HepG2 (cell line): ENCODE results near the gene PIEZO2. TPM values are rescaled to one million over a fixed set of nuclear protein-coding genes. Genes with fewer than 3 reads are reported as not detected.

Experiments used
- BRCA1 ChIP-seq: sonication (generic); formaldehyde crosslinking; IDR thresholded peaks from 2 replicates; pipeline ENCODE4 v1.4.0; 2020; ENCODE audit warnings: missing genetic modification reagents
- CCAR2 ChIP-seq: fragments of 200-400 bp; formaldehyde crosslinking; optimal IDR thresholded peaks from 2 replicates; pipeline ENCODE3; 2018; ENCODE audit warnings: low read depth, mild to moderate bottlenecking, low read length, moderate library complexity
- ELF3 ChIP-seq: IDR thresholded peaks from 2 replicates; pipeline ENCODE4 v1.6.1; 2016; ENCODE audit warnings: missing genetic modification reagents, missing compliant biosample characterization
- SP4 ChIP-seq: sonication (generic); formaldehyde crosslinking; IDR thresholded peaks from 2 replicates; pipeline ENCODE4 v1.8.1; 2023; ENCODE audit warnings: mild to moderate bottlenecking, missing genetic modification reagents
- SRSF1 ChIP-seq: fragments of 200-400 bp; formaldehyde crosslinking; optimal IDR thresholded peaks from 2 replicates; pipeline ENCODE3; 2017; ENCODE audit warnings: mild to moderate bottlenecking, low read depth, low read length, moderate library complexity
- TFAP4 ChIP-seq: sonication (generic); IDR thresholded peaks from 2 replicates; pipeline ENCODE4 v1.6.1; 2016; ENCODE audit warnings: low read depth, borderline replicate concordance
- THAP8 ChIP-seq: sonication (generic); formaldehyde crosslinking; IDR thresholded peaks from 2 replicates; pipeline ENCODE4 v1.5.1; 2020; ENCODE audit warnings: missing genetic modification reagents, mild to moderate bottlenecking, borderline replicate concordance
- ZGPAT ChIP-seq: IDR thresholded peaks from 2 replicates; pipeline ENCODE4 v1.6.1; 2016; ENCODE audit warnings: mild to moderate bottlenecking
- ZIK1 ChIP-seq: sonication (generic); formaldehyde crosslinking; IDR thresholded peaks from 2 replicates; pipeline ENCODE4 v1.5.0; 2020; ENCODE audit warnings: mild to moderate bottlenecking, low read depth, missing genetic modification reagents, borderline replicate concordance
- ZNF230 ChIP-seq: sonication (generic); formaldehyde crosslinking; IDR thresholded peaks from 2 replicates; pipeline ENCODE4 v1.4.0; 2020; ENCODE audit warnings: mild to moderate bottlenecking, missing genetic modification reagents
- ZNF580 ChIP-seq: IDR thresholded peaks from 2 replicates; pipeline ENCODE4 v1.6.1; 2016; ENCODE audit warnings: low read depth, borderline replicate concordance
- ZNF605 ChIP-seq: sonication (generic); formaldehyde crosslinking; IDR thresholded peaks from 2 replicates; pipeline ENCODE4 v1.8.0; 2022; ENCODE audit warnings: mild to moderate bottlenecking, missing genetic modification reagents
- ZNF670 ChIP-seq: sonication (generic); formaldehyde crosslinking; IDR thresholded peaks from 2 replicates; pipeline ENCODE4 v1.8.0; 2022; ENCODE audit warnings: mild to moderate bottlenecking, missing genetic modification reagents, borderline replicate concordance
- polyA plus RNA-seq, 8 experiments: library from polyadenylated mRNA; depleted of rRNA in 3 of 8; stranded (reverse) in 7 of 8; unstranded in 1 of 8; fragments of >200 nt; fragmentation: Illumina TruSeq in 4 of 8; extraction: Trizol in 4 of 8; gene quantifications; 2 replicates each; pipeline versions ENCODE4 v1.2.1 to v1.2.3, GENCODE V29; 2011 to 2016; ENCODE audit warnings: low read depth in 4 of 8, missing spikeins in 1 of 8, mixed read lengths in 1 of 8; ENCODE audit not compliant: insufficient read depth in 1 of 8
- total RNA-seq, 5 experiments: library from RNA; depleted of rRNA; stranded (reverse); fragments of >200 nt; fragmentation: Illumina TruSeq; extraction: Trizol; gene quantifications; 2 replicates each; pipeline ENCODE4 v1.2.3, GENCODE V29; 2016; ENCODE audit warnings: low read depth in 1 of 5
- TF ChIP-seq, protein P1 (sequence below): IDR thresholded peaks from 2 replicates; pipeline ENCODE4 v1.6.1; 2012; ENCODE audit warnings: low read length, improper control_type of control experiment
- TF ChIP-seq, protein P2 (sequence below): IDR thresholded peaks from 2 replicates; pipeline ENCODE4 v1.6.1; 2016; ENCODE audit warnings: control low read depth
- TF ChIP-seq, protein P3 (sequence below): sonication (generic); formaldehyde crosslinking; IDR thresholded peaks from 2 replicates; pipeline ENCODE4 v1.8.1; 2023; ENCODE audit warnings: mild to moderate bottlenecking, missing genetic modification reagents
- TF ChIP-seq, protein P4 (sequence below): sonication (generic); formaldehyde crosslinking; IDR thresholded peaks from 2 replicates; pipeline ENCODE4; 2020; ENCODE audit warnings: missing genetic modification reagents, mild to moderate bottlenecking, borderline replicate concordance

Gene PIEZO2
- total and polyA plus RNA-seq, 2 of the 13 experiments (the other 11 are each of a cell fraction or from before 2014, with no cell fraction given): 15.2 to 27.2 TPM

GRCh38 chr18:11005528-11005927, 143.8 kb downstream of the PIEZO2 start (continued):
- TF ChIP-seq, protein P1, sequence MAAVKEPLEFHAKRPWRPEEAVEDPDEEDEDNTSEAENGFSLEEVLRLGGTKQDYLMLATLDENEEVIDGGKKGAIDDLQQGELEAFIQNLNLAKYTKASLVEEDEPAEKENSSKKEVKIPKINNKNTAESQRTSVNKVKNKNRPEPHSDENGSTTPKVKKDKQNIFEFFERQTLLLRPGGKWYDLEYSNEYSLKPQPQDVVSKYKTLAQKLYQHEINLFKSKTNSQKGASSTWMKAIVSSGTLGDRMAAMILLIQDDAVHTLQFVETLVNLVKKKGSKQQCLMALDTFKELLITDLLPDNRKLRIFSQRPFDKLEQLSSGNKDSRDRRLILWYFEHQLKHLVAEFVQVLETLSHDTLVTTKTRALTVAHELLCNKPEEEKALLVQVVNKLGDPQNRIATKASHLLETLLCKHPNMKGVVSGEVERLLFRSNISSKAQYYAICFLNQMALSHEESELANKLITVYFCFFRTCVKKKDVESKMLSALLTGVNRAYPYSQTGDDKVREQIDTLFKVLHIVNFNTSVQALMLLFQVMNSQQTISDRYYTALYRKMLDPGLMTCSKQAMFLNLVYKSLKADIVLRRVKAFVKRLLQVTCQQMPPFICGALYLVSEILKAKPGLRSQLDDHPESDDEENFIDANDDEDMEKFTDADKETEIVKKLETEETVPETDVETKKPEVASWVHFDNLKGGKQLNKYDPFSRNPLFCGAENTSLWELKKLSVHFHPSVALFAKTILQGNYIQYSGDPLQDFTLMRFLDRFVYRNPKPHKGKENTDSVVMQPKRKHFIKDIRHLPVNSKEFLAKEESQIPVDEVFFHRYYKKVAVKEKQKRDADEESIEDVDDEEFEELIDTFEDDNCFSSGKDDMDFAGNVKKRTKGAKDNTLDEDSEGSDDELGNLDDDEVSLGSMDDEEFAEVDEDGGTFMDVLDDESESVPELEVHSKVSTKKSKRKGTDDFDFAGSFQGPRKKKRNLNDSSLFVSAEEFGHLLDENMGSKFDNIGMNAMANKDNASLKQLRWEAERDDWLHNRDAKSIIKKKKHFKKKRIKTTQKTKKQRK: no peak
- TF ChIP-seq, protein P2, sequence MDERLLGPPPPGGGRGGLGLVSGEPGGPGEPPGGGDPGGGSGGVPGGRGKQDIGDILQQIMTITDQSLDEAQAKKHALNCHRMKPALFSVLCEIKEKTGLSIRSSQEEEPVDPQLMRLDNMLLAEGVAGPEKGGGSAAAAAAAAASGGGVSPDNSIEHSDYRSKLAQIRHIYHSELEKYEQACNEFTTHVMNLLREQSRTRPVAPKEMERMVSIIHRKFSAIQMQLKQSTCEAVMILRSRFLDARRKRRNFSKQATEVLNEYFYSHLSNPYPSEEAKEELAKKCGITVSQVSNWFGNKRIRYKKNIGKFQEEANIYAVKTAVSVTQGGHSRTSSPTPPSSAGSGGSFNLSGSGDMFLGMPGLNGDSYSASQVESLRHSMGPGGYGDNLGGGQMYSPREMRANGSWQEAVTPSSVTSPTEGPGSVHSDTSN (CRISPR knock-in tag): no peak
- TF ChIP-seq, protein P3, sequence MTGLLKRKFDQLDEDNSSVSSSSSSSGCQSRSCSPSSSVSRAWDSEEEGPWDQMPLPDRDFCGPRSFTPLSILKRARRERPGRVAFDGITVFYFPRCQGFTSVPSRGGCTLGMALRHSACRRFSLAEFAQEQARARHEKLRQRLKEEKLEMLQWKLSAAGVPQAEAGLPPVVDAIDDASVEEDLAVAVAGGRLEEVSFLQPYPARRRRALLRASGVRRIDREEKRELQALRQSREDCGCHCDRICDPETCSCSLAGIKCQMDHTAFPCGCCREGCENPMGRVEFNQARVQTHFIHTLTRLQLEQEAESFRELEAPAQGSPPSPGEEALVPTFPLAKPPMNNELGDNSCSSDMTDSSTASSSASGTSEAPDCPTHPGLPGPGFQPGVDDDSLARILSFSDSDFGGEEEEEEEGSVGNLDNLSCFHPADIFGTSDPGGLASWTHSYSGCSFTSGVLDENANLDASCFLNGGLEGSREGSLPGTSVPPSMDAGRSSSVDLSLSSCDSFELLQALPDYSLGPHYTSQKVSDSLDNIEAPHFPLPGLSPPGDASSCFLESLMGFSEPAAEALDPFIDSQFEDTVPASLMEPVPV (CRISPR knock-in tag): no peak
- TF ChIP-seq ZNF605 (CRISPR knock-in tag) (no peak), THAP8 (no peak), ZNF670 (CRISPR knock-in tag) (no peak; the same call in 1 of the 2 replicates), BRCA1 (CRISPR knock-in tag) (no peak), ZNF230 (CRISPR knock-in tag) (no peak), SRSF1 (no peak), CCAR2 (no peak), ZNF580 (CRISPR knock-in tag) (peak; percentile 89; the same call in 1 of the 2 replicates), TFAP4 (peak; percentile 89), ELF3 (peak; percentile 89), SP4 (CRISPR knock-in tag) (no peak), ZIK1 (CRISPR knock-in tag) (0 out of 2 replicates have a peak, but pooled peaks have one; percentile 49), ZGPAT (CRISPR knock-in tag) (peak; percentile 95)
- TF ChIP-seq, protein P4, sequence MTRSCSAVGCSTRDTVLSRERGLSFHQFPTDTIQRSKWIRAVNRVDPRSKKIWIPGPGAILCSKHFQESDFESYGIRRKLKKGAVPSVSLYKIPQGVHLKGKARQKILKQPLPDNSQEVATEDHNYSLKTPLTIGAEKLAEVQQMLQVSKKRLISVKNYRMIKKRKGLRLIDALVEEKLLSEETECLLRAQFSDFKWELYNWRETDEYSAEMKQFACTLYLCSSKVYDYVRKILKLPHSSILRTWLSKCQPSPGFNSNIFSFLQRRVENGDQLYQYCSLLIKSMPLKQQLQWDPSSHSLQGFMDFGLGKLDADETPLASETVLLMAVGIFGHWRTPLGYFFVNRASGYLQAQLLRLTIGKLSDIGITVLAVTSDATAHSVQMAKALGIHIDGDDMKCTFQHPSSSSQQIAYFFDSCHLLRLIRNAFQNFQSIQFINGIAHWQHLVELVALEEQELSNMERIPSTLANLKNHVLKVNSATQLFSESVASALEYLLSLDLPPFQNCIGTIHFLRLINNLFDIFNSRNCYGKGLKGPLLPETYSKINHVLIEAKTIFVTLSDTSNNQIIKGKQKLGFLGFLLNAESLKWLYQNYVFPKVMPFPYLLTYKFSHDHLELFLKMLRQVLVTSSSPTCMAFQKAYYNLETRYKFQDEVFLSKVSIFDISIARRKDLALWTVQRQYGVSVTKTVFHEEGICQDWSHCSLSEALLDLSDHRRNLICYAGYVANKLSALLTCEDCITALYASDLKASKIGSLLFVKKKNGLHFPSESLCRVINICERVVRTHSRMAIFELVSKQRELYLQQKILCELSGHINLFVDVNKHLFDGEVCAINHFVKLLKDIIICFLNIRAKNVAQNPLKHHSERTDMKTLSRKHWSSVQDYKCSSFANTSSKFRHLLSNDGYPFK (CRISPR knock-in tag): no peak
